GM21447 (cell line): ENCODE data around the gene SPRR1A.

Experiments
- ATAC-seq: cut with Tn5 transposase; IDR thresholded peaks from one replicate; pipeline ENCODE4 v1.9.1; 2021; ENCODE audit not compliant: unreplicated experiment

SPRR1A gene

GRCh38 chr1:153028766-153029165, 44.9 kb downstream of the SPRR1A start:
- ATAC-seq: no peak

- no peak for ATAC-seq
Measured at GRCh38 chr1:153030895-153031294, 47.0 kb downstream of the SPRR1A start, which contains the start of gene SPRR1B. SPRR1B (plus strand) TSS chr1:153031203; CDS start chr1:153032346, 1,143 bp downstream.

- ATAC-seq: no peak
Measured at GRCh38 chr1:153032073-153032472, 48.2 kb downstream of the SPRR1A start.

- ATAC-seq: no peak
Measured at GRCh38 chr1:153032677-153033308, 48.9 kb downstream of the SPRR1A start.

- no peak for ATAC-seq
Measured at GRCh38 chr1:153035211-153035610, 51.3 kb downstream of the SPRR1A start.
